Bronchial epithelial cell (primary cell): ENCODE measurements around the gene HOXC11. TPM values are rescaled to one million over a fixed set of nuclear protein-coding genes. Genes with fewer than 3 reads are reported as not detected.

Experiments
- DNase-seq: peaks from one replicate; pipeline ENCODE4 v3.0.0-alpha.2; 2010; ENCODE audit warnings: low read depth
- FAIRE-seq: peaks from 2 replicates; lab custom pipeline; 2011; peaks lifted over from hg19 to GRCh38; lab: Jason Lieb, UNC
- H3K27me3 ChIP-seq: 2 replicates; pipeline ENCODE4 v1.5.1; 2011; ENCODE audit warnings: low read length; ENCODE audit not compliant: control insufficient read depth, insufficient read depth
- H3K36me3 ChIP-seq: 2 replicates; pipeline ENCODE4 v1.5.1; 2011; ENCODE audit warnings: low read length; ENCODE audit not compliant: control insufficient read depth, insufficient read depth
- H3K4me3 ChIP-seq: 2 replicates; pipeline ENCODE4 v1.5.1; 2011; ENCODE audit warnings: mild to moderate bottlenecking, low read depth, low read length, control low read depth
- CTCF ChIP-seq: IDR thresholded peaks from 2 replicates; pipeline ENCODE4 v1.5.1; 2011; ENCODE audit warnings: mild to moderate bottlenecking, moderate library complexity, low read length, control low read depth, inconsistent platforms; ENCODE audit not compliant: insufficient read depth, severe bottlenecking
- total RNA-seq: library from RNA; depleted of rRNA; stranded (reverse); fragments of >200 nt; gene quantifications from 2 replicates; pipeline ENCODE4 v1.2.1, GENCODE V29; 2014

HOXC11 gene
- total RNA-seq, 1 donor from 2014 or later = not detected

GRCh38 chr12:53984901-53985691, 12.2 kb downstream of the HOXC11 start, which contains the start of gene HOXC10:
TSS of gene HOXC10 (plus strand) at chr12:53985146. CDS start at chr12:53985260, 114 bp downstream.
- DNase-seq = peak; percentile 7
- Histone ChIP-seq H3K36me3 (no peaks in the 10 kb centered on the region), H3K4me3 (no peak within 1 kb of the TSS), H3K27me3 (peaks cover 84% of the 10 kb centered on the region)
- FAIRE-seq = no peak
- peak; percentile 25 for TF ChIP-seq CTCF

GRCh38 chr12:53985692-53985993, 12.7 kb downstream of the HOXC11 start:
- Histone ChIP-seq H3K27me3 (peaks cover 86% of the 10 kb centered on the region), H3K4me3 (no peak overlapping the region), H3K36me3 (no peaks in the 10 kb centered on the region)
- FAIRE-seq (no peak), DNase-seq (no peak)
- no peak for TF ChIP-seq CTCF

GRCh38 chr12:53985994-53986685, 13.2 kb downstream of the HOXC11 start:
- FAIRE-seq = no peak
- no peak overlapping the region for H3K4me3 ChIP-seq
- no peak for TF ChIP-seq CTCF
- no peaks in the 10 kb centered on the region for H3K36me3 ChIP-seq
- DNase-seq = no peak
- H3K27me3 ChIP-seq = peaks cover 87% of the 10 kb centered on the region

GRCh38 chr12:53986686-53987483, 14.0 kb downstream of the HOXC11 start:
- DNase-seq (no peak), FAIRE-seq (no peak)
- Histone ChIP-seq H3K4me3 (no peak overlapping the region), H3K27me3 (peaks cover 88% of the 10 kb centered on the region), H3K36me3 (no peaks in the 10 kb centered on the region)
- TF ChIP-seq CTCF = no peak

- FAIRE-seq (peak; percentile 13), DNase-seq (no peak)
- Histone ChIP-seq H3K4me3 (no peak overlapping the region), H3K36me3 (no peaks in the 10 kb centered on the region), H3K27me3 (peaks cover 86% of the 10 kb centered on the region)
- TF ChIP-seq CTCF = no peak
Observed at GRCh38 chr12:53987787-53988230, 14.9 kb downstream of the HOXC11 start.
